Hematopoietic multipotent progenitor cell treated with erythropoietin and hydrocortisone succinate and interleukin-3 and kit ligand, for 4 days (in vitro differentiated cells): ENCODE data around the gene OR2T29.
A peak's percentile ranks its signal among the peaks of the same experiment; 100 is the strongest.
"Not testable (repeated sequence)": the region's sequence is repeated elsewhere in the genome, so short reads cannot be mapped to it uniquely, and the experiment has no call there.

Source experiments
- DNase-seq: peaks from one replicate; pipeline ENCODE4 v3.0.0-alpha.2; 2015

OR2T29 gene, protein sequence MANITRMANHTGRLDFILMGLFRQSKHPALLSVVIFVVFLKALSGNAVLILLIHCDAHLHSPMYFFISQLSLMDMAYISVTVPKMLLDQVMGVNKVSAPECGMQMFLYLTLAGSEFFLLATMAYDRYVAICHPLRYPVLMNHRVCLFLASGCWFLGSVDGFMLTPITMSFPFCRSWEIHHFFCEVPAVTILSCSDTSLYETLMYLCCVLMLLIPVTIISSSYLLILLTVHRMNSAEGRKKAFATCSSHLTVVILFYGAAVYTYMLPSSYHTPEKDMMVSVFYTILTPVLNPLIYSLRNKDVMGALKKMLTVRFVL

DNA sequence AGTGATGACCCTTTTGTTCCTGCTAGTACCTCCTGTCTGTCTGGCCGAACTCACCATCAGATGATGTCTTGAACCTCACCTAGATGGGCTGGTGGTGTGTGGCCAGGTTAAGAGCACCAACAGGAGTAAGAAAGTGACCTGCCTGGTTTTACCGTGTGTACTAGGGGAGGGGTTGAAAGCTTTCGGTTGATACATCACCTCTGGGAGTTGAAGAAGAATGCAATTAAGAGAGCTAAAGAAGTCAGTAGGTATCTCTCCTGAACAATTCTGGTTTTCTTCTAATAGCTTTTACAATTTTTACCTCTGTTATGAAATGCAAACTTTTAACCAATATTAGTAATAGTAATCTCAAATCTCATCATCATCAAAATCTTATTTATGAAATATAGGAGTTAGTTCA lies at the start of gene OR2T29:
OR2T29 (minus strand) TSS at position 101 of the 400 bp plus-strand sequence. CDS start 3,281 bp downstream, outside the sequence.
- not testable (repeated sequence) for DNase-seq

DNA sequence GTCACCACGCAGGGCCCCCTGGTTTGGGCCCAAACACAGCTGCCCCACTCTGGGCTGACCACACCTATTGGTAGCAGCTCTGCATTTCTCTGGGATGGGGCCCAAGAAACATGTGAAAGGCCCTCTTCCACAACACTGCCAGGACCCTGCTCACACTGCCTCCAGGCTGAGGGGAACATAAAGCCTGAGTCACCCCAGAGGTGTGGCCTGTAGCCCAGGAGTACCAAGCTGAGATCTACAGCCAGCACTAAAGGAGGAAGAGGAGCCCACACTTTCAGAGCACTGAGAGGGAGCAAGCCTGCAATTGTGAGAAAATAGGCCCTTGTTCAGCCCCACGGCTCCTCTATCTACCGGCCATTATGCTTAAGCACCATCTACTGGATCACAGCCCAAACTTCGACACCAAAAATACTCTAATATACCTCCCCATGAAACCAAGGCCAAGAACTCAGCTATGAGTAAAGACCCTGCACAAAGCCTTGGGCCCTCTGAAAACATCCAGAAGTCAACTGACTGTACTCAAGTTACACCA lies 49.4 kb upstream of the OR2T29 start:
- peak; percentile 6 for DNase-seq

DNA sequence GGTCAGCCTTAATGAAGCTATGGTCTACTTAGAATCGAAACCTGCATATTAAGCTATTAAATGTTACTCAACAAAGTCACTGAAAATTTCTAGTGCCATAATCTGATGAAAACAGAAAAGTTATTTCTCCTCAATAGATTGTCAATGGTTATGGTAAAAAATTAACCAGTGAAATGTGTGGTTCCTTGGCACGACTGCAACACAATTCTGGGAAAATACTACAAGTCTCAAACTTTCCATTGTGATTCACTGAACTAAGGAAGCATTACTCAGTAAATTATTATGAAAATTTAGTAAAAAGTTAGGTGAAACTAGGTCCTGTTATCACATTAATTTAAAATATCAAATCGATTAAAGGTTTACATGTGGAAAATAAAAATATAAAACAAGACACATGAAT lies 47.7 kb upstream of the OR2T29 start:
- DNase-seq = no peak

DNA sequence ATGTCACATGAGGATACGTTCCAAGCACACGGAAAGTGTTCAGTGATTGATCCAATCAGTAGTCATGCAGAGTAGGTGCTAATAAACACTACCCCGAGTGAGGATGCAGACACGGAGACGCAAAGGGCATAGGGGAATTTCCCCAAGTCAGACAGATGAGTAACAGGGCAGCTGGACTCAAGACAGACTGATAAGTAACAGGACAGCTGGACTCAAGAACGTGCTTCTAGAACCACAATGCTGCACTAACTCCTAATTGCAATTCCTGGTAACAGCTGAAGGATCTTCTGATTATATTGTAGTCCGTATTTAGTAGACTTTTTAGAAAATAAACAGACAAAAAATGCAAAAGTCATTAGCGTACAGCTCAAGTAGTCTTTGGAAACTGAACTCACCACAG lies 36.8 kb upstream of the OR2T29 start:
- no peak for DNase-seq

DNA sequence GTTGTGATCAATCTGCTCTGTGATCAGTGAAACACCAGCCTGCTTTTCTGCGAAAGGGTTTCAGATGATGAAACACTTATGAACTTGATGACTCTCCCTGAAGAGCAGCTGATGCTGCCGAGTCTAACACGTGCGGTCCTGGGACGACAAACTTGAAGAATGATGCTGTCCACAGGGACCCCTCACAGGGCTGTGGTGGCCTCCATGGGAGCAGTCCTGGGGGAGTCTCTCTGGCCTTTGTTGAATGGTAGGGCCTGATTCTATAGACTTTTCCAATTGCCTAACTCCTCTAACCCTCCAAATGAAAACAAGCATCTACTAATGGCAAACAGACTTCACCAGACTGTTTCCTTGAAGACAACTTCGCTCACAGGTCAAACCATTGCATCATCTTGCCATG lies 35.0 kb upstream of the OR2T29 start, which contains the start of gene OR2T10:
OR2T10 (minus strand) TSS at position 112 of the 400 bp plus-strand sequence. CDS start 3,932 bp downstream, outside the sequence.
- DNase-seq = no peak

DNA sequence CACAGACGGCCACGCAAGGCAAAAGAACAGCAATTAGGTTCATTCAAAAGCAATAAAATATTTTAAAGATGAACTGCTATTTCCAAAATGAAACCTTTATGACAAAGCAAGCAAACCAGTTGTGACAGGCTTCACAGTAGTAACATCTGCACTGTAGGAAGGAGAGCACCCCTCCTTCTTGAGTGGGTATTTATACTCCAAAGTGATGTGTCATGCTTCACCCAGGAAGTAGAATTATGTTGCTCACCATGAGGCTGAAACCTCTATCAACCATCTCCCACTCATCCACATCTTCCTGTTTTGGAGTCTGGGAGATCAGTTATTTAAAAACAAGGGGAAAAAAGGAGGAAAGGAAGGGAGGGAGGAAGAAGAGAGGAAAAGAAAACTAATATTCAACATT lies 34.0 kb upstream of the OR2T29 start:
- DNase-seq = peak; percentile 7

DNA sequence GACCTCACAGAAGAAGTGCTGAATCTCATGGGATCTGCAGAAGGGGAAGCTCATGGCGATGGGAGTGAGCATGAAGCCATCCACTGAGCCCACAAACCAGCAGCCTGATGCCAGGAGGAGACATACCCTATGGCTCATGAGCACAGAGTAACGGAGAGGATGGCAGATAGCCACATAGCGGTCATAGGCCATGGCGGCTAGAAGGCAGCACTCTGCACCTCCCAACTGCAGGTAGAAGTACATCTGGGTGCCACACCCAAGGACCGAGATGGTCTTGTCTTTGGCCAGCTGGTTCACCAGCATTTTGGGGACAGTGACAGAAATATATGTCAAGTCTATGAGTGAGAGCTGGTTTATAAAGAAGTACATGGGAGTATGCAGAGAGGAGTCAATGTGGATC lies 30.7 kb upstream of the OR2T29 start:
- no peak for DNase-seq

DNA sequence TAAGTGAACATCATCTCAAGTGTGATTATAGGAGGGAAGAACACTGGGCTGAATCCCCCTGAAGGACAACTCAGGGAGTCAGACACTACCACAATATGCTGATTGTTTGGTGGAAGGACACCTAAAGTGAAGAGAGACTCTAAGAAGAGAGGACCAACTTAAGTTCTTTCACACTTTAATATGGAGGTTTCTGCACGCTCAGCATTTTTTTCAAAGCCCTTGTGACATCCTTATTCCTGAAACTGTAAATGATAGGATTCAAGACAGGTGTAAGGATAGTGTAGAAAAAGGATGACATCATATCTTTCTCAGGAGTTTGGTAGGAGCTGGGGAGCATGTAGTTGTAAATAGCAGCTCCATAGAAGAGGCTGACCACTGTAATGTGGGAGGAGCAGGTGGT lies 30.1 kb upstream of the OR2T29 start:
- DNase-seq = no peak

DNA sequence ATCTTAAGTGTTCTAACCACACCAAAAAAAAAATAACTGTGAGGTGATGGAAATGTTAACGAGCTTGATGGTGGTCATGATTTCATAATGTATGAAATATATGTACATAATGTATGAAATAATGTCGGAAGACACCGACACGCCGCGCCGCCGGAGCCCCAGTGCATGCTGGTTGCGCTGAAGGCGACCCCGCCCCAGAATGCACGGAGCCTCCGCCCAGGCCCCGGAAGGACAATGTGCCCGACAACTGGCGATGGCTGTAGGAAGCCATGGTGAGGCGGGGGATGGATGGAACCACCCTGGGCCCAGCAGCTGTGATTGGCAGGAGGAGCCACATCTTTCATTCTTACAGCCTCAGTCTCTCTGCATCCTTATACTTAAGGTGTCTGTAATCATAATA lies 27.5 kb upstream of the OR2T29 start:
- no peak for DNase-seq

DNA sequence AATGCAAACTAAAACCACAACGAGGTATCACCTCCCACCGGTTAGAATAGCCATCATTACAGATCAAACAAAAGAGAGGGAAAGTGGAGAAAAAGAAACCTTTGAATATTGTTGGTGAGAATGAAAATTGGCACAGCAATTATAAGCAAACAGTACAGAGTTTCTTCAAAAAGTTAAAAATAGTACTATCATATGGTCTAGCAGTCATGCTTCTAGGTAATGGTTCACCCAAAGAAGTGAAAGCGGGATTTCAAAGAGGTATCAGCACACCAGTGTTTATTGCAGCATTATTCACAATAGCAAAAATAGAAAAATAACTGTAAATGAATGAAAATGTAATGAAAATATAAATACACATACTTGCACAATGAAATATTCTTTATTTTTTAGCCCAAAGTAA lies 26.8 kb upstream of the OR2T29 start:
- no peak for DNase-seq

DNA sequence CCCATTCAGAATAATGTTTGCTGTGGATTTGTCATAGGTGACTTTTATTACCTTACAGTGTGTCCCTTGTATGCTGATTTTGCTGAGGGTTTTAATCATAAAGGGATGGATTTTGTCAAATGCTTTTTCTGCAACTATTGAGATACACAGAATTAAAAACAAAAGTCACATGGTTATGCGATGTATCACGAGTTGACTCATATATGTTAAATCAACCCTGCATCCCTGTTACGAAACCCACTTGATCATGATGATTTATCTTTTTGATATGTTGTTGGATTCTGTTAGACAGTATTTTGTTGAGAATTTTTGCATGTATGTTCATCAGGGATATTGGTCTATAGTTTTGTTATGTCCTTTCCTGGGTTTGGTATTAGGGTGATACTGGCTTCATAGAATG lies 22.7 kb upstream of the OR2T29 start:
- no peak for DNase-seq

DNA sequence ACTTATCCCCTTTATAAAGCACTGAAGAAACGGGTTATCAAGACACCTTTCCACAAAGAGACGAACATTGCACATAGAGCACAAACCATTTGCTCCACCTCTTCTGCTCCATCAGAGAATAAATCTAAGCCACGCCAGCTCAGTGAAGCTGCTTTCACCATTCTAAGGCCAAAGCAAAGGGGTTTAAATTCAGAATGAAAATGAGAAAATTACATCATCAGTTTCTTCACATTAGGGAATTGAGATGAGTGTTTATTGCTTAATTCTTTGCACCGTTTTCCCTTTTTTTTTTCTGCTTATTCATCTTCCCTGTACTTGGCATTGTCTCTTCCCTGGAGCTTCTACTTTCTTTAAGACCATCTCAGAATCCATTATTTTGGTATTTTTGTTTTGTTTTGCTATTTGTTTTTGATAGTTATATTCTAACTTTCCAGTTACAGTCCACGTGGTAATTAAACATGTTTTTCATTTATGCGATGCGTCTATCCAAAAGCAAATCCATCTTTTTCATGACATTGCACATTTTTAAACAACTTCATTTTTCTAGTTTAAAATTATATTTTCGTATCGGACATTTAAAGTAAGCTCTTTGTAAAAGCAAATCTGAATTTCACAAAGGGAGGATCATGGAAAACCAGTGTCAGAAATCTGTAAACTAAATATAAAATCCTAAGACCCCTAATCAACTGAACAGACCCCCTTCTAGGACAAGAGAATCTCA lies 13.8 kb upstream of the OR2T29 start:
- DNase-seq = no peak

DNA sequence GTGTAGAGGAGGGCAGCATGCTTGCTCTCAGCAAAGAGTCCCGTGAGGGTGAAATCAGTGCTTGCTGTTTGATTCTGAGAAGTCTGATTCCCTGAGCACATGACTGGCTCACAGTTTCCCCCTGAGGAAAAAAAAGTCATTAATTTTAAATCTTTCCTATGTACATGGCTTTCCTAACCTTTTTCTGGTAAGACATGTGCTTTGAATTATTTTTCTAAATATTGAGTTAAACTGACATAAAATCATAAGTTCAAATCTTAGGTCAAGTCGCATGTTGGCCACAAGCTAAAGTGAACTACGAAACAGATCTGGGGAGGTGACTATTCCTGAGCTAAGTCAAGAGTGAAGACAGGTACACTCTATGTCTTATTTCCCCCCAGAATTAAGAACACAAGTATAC lies 12.1 kb upstream of the OR2T29 start, which contains the start of gene OR2T34:
OR2T34 (minus strand) TSS at position 101 of the 400 bp plus-strand sequence; CDS start at position 101, 0 bp downstream.
- not testable (repeated sequence) for DNase-seq

DNA sequence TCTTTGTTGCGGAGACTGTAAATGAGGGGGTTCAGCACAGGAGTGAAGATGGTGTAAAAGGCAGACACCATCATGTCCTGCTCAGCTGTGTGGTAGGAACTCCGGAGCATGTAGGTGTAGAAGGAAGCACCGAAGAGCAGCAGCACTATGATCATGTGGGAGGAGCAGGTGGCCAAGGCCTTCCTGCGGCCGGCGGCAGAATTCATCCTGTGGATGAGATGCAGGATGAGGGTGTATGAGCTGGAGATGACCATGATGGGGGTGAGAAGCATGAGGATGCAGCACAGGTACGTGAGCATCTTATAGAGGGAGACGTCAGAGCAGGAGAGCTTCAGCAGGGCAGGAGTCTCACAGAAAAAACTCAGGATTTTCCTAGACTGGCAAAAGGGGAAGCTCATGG lies 11.3 kb upstream of the OR2T29 start:
- DNase-seq = not testable (repeated sequence)

DNA sequence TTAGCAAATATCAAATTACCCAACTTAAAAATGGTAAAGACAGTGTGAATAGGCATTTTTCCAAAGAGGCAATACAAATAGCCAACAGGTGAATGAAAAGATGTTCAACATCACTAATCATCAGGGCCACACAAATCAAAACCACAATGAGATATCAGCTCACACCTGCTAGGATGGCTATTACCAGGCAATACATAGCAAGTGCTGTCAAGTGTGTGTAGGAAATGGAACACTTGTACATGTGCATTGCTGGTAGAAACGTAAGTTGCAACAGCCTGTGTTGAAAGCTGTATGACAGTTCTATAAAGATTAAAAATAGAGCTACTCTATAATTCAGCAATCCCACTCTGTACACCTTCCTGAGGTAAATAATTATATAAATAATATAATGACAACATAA lies 9.5 kb upstream of the OR2T29 start:
- not testable (repeated sequence) for DNase-seq

DNA sequence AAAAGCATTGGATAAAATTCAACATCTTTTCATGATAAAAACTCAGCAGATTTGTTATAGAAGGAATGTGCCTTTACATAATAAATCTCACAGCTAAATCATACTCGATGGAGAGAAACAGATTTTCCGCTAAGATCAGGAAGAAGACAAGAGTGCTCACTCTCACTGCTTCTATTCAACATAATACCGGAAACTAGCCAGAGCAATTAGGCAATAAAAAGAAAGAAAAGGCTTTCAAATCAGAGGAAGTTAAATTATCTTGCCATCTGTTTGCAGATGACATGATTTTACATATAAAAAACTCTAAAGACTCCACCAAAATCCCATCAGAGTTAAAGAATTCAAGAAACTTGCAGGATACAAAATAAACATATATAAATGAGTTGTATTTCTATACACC lies 8.2 kb upstream of the OR2T29 start:
- peak; percentile 8 for DNase-seq

DNA sequence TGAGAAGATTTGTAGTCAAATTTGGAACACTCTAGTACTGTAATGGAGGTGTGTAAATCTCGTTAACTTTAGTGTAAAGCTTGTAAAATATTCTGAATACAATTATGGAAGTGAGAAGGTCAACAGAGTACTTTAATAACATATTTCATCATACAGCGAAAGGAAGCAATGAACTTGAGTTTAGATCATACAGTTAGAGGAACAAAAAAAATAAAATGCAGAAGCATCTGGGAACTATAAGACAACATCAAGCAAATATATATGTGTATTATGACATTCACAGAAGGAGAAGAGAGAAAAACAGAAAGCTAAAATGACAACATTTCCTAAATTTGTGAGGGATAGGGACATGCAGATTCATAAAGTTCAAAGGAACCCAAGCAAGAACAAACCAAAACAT lies 6.5 kb upstream of the OR2T29 start:
- peak; percentile 1 for DNase-seq

DNA sequence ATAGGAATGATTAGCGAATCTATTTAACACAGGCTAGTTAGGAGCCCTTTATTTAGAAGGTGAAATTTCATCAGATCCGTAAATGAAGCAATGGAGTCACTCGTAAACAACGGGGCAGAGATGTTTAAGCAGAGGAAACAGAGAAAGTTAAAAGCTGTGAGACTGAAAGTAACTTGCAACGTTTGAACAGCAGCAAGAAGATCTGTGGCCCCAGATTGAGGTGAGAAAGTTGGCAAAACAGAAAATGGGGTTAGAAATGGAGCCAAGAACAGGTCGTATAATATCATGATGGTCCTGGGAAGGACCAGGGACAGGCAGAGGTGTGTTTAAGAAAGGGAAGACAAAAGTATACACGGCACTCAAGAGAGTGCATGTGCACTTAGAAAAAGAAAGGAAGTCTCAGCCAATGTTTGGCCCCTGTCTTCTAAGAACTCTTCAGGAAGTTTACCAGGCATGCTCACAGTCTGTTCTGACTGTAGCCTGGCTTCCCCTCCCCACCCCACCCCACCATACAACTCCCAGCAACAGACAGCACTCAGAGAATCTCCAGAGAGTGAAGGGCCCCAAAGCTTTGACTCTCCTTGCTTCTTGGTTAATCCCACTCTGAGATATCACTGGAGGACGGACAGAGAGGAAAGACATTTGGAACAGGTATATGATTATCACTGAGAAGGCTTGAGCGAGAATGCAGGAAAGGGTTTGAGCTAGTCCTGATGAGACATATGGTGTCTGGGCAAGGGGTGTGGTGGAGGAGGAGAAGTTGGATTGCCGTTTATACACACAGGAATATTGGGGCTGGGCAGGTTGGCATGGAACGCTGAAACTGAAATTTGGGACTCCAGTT lies 3.2 kb upstream of the OR2T29 start:
- DNase-seq = peak; percentile 0

DNA sequence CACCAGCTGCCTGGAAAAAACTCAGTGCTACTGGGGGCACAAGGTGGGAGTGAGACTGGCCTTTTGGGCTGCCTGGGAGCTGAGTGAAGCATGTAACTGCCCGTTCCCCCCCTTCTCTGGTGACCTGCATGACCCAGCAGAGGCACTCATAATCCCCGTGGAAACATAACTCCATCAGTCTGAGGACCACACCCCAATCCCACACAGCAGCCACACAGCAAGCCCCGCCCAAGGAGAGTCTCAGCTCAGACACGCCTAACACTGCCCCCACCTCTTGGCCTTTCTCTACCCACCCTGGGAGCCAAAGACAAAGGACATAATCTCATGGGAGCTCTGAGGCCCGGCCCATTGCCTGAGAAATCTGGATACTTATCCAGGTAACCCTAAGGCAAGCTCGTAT lies 11.5 kb downstream of the OR2T29 start:
- DNase-seq = not testable (repeated sequence)

DNA sequence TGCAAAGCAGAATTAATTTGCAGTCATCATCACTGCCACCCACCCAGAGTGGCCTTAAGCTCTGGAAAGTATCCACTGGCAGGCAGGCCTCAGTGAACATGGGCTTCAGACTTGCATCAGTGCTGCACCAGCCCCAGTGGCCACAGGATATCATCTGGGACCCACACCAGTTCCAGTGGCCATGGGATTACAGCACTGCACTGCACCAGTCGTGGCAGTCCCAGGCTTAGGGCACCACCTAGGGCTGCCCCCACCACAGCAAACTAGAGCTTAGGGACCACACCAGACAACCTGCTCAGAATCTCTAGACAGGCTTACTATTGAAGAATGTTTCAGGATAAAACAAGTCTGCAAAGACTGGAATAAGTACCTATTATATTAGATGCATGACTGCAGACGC lies 15.2 kb downstream of the OR2T29 start:
- DNase-seq = not testable (repeated sequence)

DNA sequence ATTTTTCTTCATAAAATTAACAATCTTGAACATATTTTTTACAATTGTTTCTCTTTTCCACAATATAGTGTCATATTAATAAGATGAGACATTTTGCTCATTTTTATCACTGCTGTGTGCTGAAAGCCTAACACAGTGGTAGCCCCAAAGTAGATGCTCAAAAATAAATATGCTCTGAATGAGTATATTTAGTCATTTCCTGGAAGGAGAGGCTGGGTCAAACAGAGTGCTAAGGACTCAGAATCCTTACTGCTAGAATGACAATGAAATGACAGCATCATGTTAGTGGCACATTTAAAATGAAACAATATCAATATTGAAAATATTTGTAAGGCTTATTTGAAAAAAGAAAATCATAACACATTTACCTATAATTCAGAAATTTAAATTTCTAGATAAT lies 25.1 kb downstream of the OR2T29 start:
- not testable (repeated sequence) for DNase-seq

DNA sequence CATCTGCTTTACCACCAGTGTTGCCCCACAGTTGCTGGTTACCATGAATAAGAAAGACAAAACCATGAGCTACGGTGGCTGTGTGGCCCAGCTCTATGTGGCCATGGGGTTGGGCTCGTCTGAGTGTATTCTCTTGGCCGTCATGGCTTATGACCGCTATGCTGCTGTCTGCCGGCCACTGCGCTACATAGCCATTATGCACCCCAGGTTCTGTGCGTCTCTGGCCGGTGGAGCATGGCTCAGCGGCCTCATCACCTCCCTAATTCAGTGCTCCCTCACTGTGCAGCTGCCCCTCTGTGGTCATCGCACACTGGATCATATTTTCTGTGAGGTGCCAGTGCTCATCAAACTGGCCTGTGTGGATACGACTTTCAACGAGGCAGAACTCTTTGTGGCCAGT lies 40.7 kb downstream of the OR2T29 start:
- DNase-seq = no peak

DNA sequence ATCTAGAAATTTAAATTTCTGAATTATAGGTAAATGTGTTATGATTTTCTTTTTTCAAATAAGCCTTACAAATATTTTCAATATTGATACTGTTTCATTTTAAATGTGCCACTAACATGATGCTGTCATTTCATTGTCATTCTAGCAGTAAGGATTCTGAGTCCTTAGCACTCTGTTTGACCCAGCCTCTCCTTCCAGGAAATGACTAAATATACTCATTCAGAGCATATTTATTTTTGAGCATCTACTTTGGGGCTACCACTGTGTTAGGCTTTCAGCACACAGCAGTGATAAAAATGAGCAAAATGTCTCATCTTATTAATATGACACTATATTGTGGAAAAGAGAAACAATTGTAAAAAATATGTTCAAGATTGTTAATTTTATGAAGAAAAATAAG lies 52.4 kb downstream of the OR2T29 start:
- DNase-seq = not testable (repeated sequence)
